GM19023 (cell line): ENCODE measurements around the gene CERS6.

Experiments
- ATAC-seq: cut with Tn5 transposase; IDR thresholded peaks from one replicate; pipeline ENCODE4 v1.9.1; 2021; ENCODE audit warnings: mild to moderate bottlenecking, moderate library complexity; ENCODE audit not compliant: unreplicated experiment

CERS6 gene

GRCh38 chr2:168565512-168565911 is 109.4 kb downstream of the CERS6 start:
- ATAC-seq, result no peak

- peak; percentile 37 for ATAC-seq
Measured at GRCh38 chr2:168566974-168567665, 111.0 kb downstream of the CERS6 start.

GRCh38 chr2:168567836-168568235 is 111.8 kb downstream of the CERS6 start:
- ATAC-seq, result no peak

- ATAC-seq, result no peak
Measured at GRCh38 chr2:168568476-168569267, 112.6 kb downstream of the CERS6 start.

- ATAC-seq, result no peak
Measured at GRCh38 chr2:168571061-168571460, 115.0 kb downstream of the CERS6 start.

- ATAC-seq, result no peak
Measured at GRCh38 chr2:168573128-168573903, 117.2 kb downstream of the CERS6 start.

- no peak for ATAC-seq
Measured at GRCh38 chr2:168574856-168575630, 119.0 kb downstream of the CERS6 start.

- ATAC-seq, result no peak
Measured at GRCh38 chr2:168577885-168578284, 121.8 kb downstream of the CERS6 start.

- peak; percentile 54 for ATAC-seq
Measured at GRCh38 chr2:168583064-168583709, 127.1 kb downstream of the CERS6 start.

- no peak for ATAC-seq
Measured at GRCh38 chr2:168583710-168584521, 127.8 kb downstream of the CERS6 start.

- no peak for ATAC-seq
Measured at GRCh38 chr2:168584911-168585310, 128.8 kb downstream of the CERS6 start.

GRCh38 chr2:168585700-168586099 is 129.6 kb downstream of the CERS6 start:
- no peak for ATAC-seq

GRCh38 chr2:168587307-168587706 is 131.2 kb downstream of the CERS6 start:
- no peak for ATAC-seq

- no peak for ATAC-seq
Measured at GRCh38 chr2:168589236-168590211, 133.5 kb downstream of the CERS6 start.

- no peak for ATAC-seq
Measured at GRCh38 chr2:168592181-168592831, 136.2 kb downstream of the CERS6 start.

- ATAC-seq, result no peak
Measured at GRCh38 chr2:168593713-168594112, 137.6 kb downstream of the CERS6 start.

GRCh38 chr2:168594778-168595177 is 138.7 kb downstream of the CERS6 start:
- peak; percentile 64 for ATAC-seq
